Osteocyte (in vitro differentiated cells): ENCODE results near the gene TMEM9B. TPM values are rescaled to one million over a fixed set of nuclear protein-coding genes. Genes with fewer than 3 reads are reported as not detected.

Experiments used
- DNase-seq: peaks from one replicate; pipeline ENCODE4 v3.0.0; 2021; ENCODE audit warnings: mixed read lengths; ENCODE audit not compliant: unreplicated experiment; ENCODE audit errors: extremely low spot score
- H3K27ac Mint-ChIP-seq: one replicate; pipeline ENCODE4 v1.8.0; 2021; ENCODE audit warnings: mild to moderate bottlenecking, mixed read lengths; ENCODE audit not compliant: unreplicated experiment
- H3K27me3 Mint-ChIP-seq: one replicate; pipeline ENCODE4 v1.8.0; 2021; ENCODE audit warnings: mixed read lengths; ENCODE audit not compliant: unreplicated experiment
- H3K36me3 Mint-ChIP-seq: one replicate; pipeline ENCODE4 v1.8.0; 2021; ENCODE audit warnings: mixed read lengths; ENCODE audit not compliant: unreplicated experiment
- H3K4me1 Mint-ChIP-seq: one replicate; pipeline ENCODE4 v1.8.0; 2021; ENCODE audit warnings: mixed read lengths; ENCODE audit not compliant: unreplicated experiment
- H3K4me3 Mint-ChIP-seq: one replicate; pipeline ENCODE4 v1.8.0; 2021; ENCODE audit warnings: mild to moderate bottlenecking, moderate library complexity, mixed read lengths; ENCODE audit not compliant: unreplicated experiment
- H3K9me3 Mint-ChIP-seq: one replicate; pipeline ENCODE4 v1.8.0; 2021; ENCODE audit warnings: mixed read lengths; ENCODE audit not compliant: unreplicated experiment
- CTCF ChIP-seq: fragments of 200-600 bp; sonication (generic); IDR thresholded peaks from 2 replicates; pipeline ENCODE4 v1.5.0; 2021; ENCODE audit warnings: antibody characterized with exemption, mild to moderate bottlenecking, moderate library complexity
- total RNA-seq: library from RNA; stranded (reverse); gene quantifications from 2 replicates; pipeline ENCODE4 v1.2.1, GENCODE V29; 2021

The TMEM9B gene
- total RNA-seq, 1 donor from 2014 or later: 35.9 TPM

GRCh38 chr11:8914661-8915018 lies 49.6 kb downstream of the TMEM9B start:
- Mint-ChIP-seq H3K36me3 (peaks cover 6% of the 10 kb centered on the region), H3K9me3 (no peaks in the 10 kb centered on the region), H3K27ac (peak overlapping the region; percentile 84), H3K4me3 (peak overlapping the region; percentile 50), H3K27me3 (no peaks in the 10 kb centered on the region), H3K4me1 (peaks cover 78% of the 10 kb centered on the region)
- TF ChIP-seq CTCF: peak; percentile 1
- DNase-seq: no peak

DNA sequence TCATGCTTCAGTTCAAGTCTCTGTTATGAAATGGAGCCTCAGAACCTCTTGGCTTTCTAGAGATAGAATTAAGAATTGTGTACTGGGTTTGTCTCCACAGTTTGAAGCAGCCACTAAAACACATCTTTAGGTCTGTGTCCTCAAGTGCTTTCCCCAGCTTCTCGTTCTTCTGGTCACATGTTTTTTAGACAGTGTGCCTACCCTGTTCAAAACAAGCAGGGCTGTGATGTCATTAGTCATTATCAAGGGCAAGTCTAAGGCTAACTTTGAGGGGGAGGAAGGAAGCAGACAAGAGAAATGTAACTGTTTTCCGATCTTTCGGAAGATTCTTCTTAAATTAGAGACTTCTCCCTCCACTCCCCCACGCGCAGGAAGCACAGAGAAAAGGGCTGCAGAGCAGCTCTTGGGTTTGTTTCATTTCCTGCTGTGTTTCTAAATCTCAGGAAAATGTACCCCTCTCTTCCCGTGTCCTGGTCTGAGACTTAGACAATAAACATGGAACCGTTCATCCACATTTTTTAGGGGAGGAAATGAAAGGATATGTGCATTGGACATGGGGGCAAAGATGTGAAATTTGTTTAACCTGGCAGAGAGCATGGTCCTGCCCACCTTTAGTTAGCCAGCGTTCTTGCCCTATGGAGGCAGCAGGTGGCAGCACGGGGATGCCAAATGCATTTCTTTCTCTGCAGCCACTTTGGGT lies 50.1 kb downstream of the TMEM9B start:
- H3K36me3 Mint-ChIP-seq: peaks cover 5% of the 10 kb centered on the region
- H3K4me3 Mint-ChIP-seq: peak overlapping the region; percentile 50
- H3K4me1 Mint-ChIP-seq: peaks cover 82% of the 10 kb centered on the region
- peak; percentile 83 for TF ChIP-seq CTCF
- H3K27me3 Mint-ChIP-seq: no peaks in the 10 kb centered on the region
- H3K27ac Mint-ChIP-seq: peak overlapping the region; percentile 84
- DNase-seq: no peak
- no peaks in the 10 kb centered on the region for H3K9me3 Mint-ChIP-seq

DNA sequence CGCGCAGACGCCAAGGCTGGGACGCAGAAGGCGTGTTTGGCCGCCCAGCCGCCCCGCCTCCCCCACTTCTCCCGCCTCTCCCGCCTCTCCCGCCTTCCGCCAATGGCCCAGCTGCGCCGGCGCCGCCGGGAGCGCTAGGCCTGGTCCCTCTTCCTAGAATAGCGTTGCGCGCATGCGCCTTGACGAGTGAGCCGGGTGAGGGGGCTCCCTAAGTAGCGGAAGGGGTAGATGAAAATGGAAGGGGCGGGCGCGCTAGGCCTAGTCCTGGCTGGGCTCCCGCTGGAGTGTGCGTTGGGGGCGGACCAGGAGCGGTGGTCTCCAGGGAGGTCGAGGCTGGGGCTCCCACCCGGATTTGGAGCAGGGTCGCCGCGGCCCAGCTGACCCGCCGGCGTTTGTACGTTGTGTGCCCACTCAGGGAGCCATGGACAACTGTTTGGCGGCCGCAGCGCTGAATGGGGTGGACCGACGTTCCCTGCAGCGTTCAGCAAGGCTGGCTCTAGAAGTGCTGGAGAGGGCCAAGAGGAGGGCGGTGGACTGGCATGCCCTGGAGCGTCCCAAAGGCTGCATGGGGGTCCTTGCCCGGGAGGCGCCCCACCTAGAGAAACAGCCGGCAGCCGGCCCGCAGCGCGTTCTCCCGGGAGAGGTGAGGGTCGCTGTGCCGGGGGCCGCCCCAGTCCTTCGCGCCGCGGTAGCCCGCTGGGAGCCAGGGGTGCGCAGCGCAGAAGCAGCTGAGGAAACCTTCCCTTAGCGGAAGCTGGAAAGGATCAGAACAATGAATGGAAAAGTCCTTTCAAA lies 53.0 kb downstream of the TMEM9B start, which contains the start of gene AKIP1:
TSS of gene AKIP1 (plus strand) at position 161 of the 795 bp plus-strand sequence. CDS start at position 422, 261 bp downstream.
- Mint-ChIP-seq H3K4me3 (peak within 1 kb of the TSS; percentile 93), H3K4me1 (peaks cover 71% of the 10 kb centered on the region), H3K27ac (peak within 1 kb of the TSS; percentile 92), H3K27me3 (no peaks in the 10 kb centered on the region), H3K36me3 (peaks cover 5% of the 10 kb centered on the region), H3K9me3 (no peaks in the 10 kb centered on the region)
- DNase-seq: peak; percentile 99
- no peak for TF ChIP-seq CTCF

DNA sequence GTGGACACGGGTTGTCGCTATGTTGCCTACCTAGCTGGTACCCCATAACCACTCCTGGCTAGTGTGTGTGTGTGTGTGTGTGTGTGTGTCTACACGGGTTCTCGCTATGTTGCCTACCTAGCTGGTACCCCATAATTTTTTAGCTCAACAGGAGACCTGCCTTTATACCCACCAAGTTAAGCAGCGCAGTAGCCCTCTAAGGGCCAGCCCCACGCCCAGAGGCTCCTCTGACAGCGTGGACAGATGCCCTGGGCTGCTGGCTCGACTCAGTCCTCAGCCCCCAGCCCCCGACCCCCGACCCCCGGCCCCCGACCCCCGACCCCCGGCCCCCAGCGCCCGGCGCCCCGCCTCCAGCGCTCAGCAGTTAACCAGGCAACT lies 53.6 kb downstream of the TMEM9B start:
- TF ChIP-seq CTCF: no peak
- Mint-ChIP-seq H3K9me3 (no peaks in the 10 kb centered on the region), H3K27ac (no peak overlapping the region), H3K36me3 (peaks cover 5% of the 10 kb centered on the region), H3K4me3 (peak overlapping the region; percentile 93), H3K27me3 (no peaks in the 10 kb centered on the region), H3K4me1 (peaks cover 68% of the 10 kb centered on the region)
- DNase-seq: no peak

DNA sequence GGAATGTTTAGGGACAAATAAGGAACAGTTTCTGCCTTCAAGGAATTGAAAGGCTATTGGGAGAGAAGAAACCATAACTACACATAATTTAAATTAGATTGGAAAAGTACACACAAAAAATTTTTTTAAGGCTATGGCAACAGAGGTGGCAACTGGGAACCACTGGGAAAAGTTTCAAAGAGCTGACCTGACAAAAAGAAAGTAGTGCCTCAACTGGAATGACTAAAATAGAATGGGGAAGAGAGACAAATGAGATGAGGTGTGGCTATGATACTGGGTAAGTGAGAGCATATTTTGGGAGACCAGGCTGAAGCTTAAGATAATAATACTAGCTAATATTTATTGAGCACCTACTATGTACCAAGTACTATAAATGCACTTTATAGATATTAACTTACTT lies 56.1 kb downstream of the TMEM9B start:
- H3K27ac Mint-ChIP-seq: no peak overlapping the region
- H3K9me3 Mint-ChIP-seq: no peaks in the 10 kb centered on the region
- no peak for DNase-seq
- no peak for TF ChIP-seq CTCF
- no peaks in the 10 kb centered on the region for H3K27me3 Mint-ChIP-seq
- no peaks in the 10 kb centered on the region for H3K36me3 Mint-ChIP-seq
- no peak overlapping the region for H3K4me3 Mint-ChIP-seq
- peaks cover 58% of the 10 kb centered on the region for H3K4me1 Mint-ChIP-seq
